IMR-90 (cell line): ENCODE data around the gene MFSD6. TPM values are rescaled to one million over a fixed set of nuclear protein-coding genes. Genes with fewer than 3 reads are reported as not detected.

Experiments
- ATAC-seq: fragments of 200-7000 bp; cut with Tn5 transposase; 2 replicates; pipeline ENCODE4 v1.9.1; 2020; ENCODE audit warnings: low read depth, mild to moderate bottlenecking, moderate library complexity
- BruUV-seq: library from RNA; stranded (reverse); fragments of 400-500 nt; replicated peaks from 2 replicates; lab custom pipeline; 2021; lab: Mats Ljungman, UMichigan
- CTCF ChIA-PET: fragments of 300-600 bp; formaldehyde crosslinking; extraction: SDS; loops from one replicate; lab custom pipeline; 2021; ENCODE audit warnings: antibody characterized with exemption; lab: Yijun Ruan, JAX
- POLR2A ChIA-PET: fragments of 300-600 bp; sonication (Branson Sonifier 250); formaldehyde crosslinking; loops from one replicate; lab custom pipeline; 2022; ENCODE audit warnings: antibody characterized with exemption; ENCODE audit not compliant: unreplicated experiment; lab: Charles Lee
- DNase-seq: peaks from one replicate; pipeline ENCODE4 v3.0.0; 2013
- H2AFZ ChIP-seq: replicated peaks from 2 replicates; pipeline ENCODE3; 2013; ENCODE audit warnings: low read length, mild to moderate bottlenecking; ENCODE audit not compliant: poor library complexity
- H2AK5ac ChIP-seq: 2 replicates; pipeline ENCODE4 v1.6.1; 2013; ENCODE audit warnings: low read depth, low read length, inconsistent platforms
- H2AK9ac ChIP-seq: replicated peaks from 2 replicates; pipeline ENCODE3; 2013; ENCODE audit warnings: mild to moderate bottlenecking, low read depth, low read length, moderate library complexity; ENCODE audit not compliant: poor library complexity
- H2BK120ac ChIP-seq: 2 replicates; pipeline ENCODE4 v1.6.1; 2013; ENCODE audit warnings: low read depth, low read length, inconsistent platforms
- H2BK15ac ChIP-seq: 3 replicates; pipeline ENCODE4 v1.6.1; 2013; ENCODE audit warnings: low read depth, low read length, inconsistent platforms
- H2BK20ac ChIP-seq: 2 replicates; pipeline ENCODE4 v1.6.1; 2013; ENCODE audit warnings: low read depth, mild to moderate bottlenecking, inconsistent platforms, low read length, moderate library complexity
- H2BK5ac ChIP-seq: 2 replicates; pipeline ENCODE4 v1.6.1; 2013; ENCODE audit warnings: mild to moderate bottlenecking, low read depth, low read length, inconsistent platforms; ENCODE audit not compliant: poor library complexity, severe bottlenecking
- H3K14ac ChIP-seq: replicated peaks from 2 replicates; pipeline ENCODE4 v1.6.1; 2013; ENCODE audit warnings: low read depth, low read length, inconsistent platforms
- H3K18ac ChIP-seq: 2 replicates; pipeline ENCODE4 v1.6.1; 2013; ENCODE audit warnings: low read depth, low read length, control low read depth
- H3K23ac ChIP-seq: 2 replicates; pipeline ENCODE4 v1.6.1; 2013; ENCODE audit warnings: low read depth, low read length, inconsistent platforms
- H3K27ac ChIP-seq: 2 replicates; pipeline ENCODE4 v1.5.1; 2013; ENCODE audit warnings: mild to moderate bottlenecking, control low read depth, low read length; ENCODE audit not compliant: insufficient read depth
- H3K27me3 ChIP-seq: 2 replicates; pipeline ENCODE4 v1.6.1; 2013; ENCODE audit warnings: low read length; ENCODE audit not compliant: control insufficient read depth, insufficient read depth
- H3K36me3 ChIP-seq: 2 replicates; pipeline ENCODE4 v1.6.1; 2013; ENCODE audit warnings: low read length, mixed read lengths; ENCODE audit not compliant: control insufficient read depth, insufficient read depth
- H3K4ac ChIP-seq: 2 replicates; pipeline ENCODE4 v1.6.1; 2013; ENCODE audit warnings: low read depth, low read length, inconsistent platforms
- H3K4me1 ChIP-seq: 2 replicates; pipeline ENCODE4 v1.6.1; 2013; ENCODE audit warnings: low read length, mixed read lengths; ENCODE audit not compliant: control insufficient read depth, insufficient read depth
- H3K4me2 ChIP-seq: 2 replicates; pipeline ENCODE4 v1.6.1; 2013; ENCODE audit warnings: low read depth, mild to moderate bottlenecking, control low read depth, low read length, moderate library complexity
- H3K4me3 ChIP-seq: 2 replicates; pipeline ENCODE4 v1.5.1; 2013; ENCODE audit warnings: low read depth, mild to moderate bottlenecking, control low read depth, low read length, moderate library complexity; ENCODE audit not compliant: insufficient read depth
- H3K56ac ChIP-seq: 2 replicates; pipeline ENCODE4 v1.6.1; 2013; ENCODE audit warnings: low read length, inconsistent platforms; ENCODE audit not compliant: insufficient read depth; ENCODE audit errors: extremely low read depth
- H3K79me1 ChIP-seq, 2 experiments: 2 replicates each; pipeline ENCODE4 v1.6.1; 2013; ENCODE audit warnings: low read length in 2 of 2, inconsistent platforms in 1 of 2, low read depth in 1 of 2
- H3K9ac ChIP-seq: 2 replicates; pipeline ENCODE4 v1.6.1; 2013; ENCODE audit warnings: low read depth, low read length, control low read depth
- H3K9me1 ChIP-seq: 2 replicates; pipeline ENCODE4 v1.6.1; 2013; ENCODE audit warnings: low read length, inconsistent platforms; ENCODE audit not compliant: insufficient read depth
- H3K9me3 ChIP-seq: 2 replicates; pipeline ENCODE4 v1.6.1; 2013; ENCODE audit warnings: low read length; ENCODE audit not compliant: control insufficient read depth, insufficient read depth
- H4K20me1 ChIP-seq: 2 replicates; pipeline ENCODE4 v1.6.1; 2013; ENCODE audit warnings: low read length, inconsistent platforms; ENCODE audit not compliant: insufficient read depth
- H4K5ac ChIP-seq: 2 replicates; pipeline ENCODE4 v1.6.1; 2013; ENCODE audit warnings: mild to moderate bottlenecking, low read depth, low read length, control low read depth
- H4K8ac ChIP-seq, 2 experiments: 2 replicates each; pipeline ENCODE4 v1.6.1; 2013; ENCODE audit warnings: low read depth in 2 of 2, low read length in 2 of 2, control low read depth in 1 of 2, inconsistent platforms in 1 of 2
- H4K91ac ChIP-seq: 2 replicates; pipeline ENCODE4 v1.6.1; 2013; ENCODE audit warnings: low read depth, low read length, inconsistent platforms; ENCODE audit not compliant: insufficient read depth
- MAZ ChIP-seq: IDR thresholded peaks from 2 replicates; pipeline ENCODE4 v1.6.1; 2012; ENCODE audit warnings: low read depth, mild to moderate bottlenecking, low read length, improper control_type of control experiment, moderate library complexity, borderline replicate concordance
- MXI1 ChIP-seq: IDR thresholded peaks from 2 replicates; pipeline ENCODE4 v1.6.1; 2012; ENCODE audit warnings: low read depth, mild to moderate bottlenecking, low read length, moderate library complexity, borderline replicate concordance
- RCOR1 ChIP-seq: IDR thresholded peaks from 2 replicates; pipeline ENCODE4 v1.6.1; 2012; ENCODE audit warnings: mild to moderate bottlenecking, low read length, improper control_type of control experiment; ENCODE audit not compliant: insufficient replicate concordance
- WGBS, 2 experiments: methylation state at CpG; one replicate each; pipeline versions ENCODE4 v1.1.5 to v1.1.7; 2013; ENCODE audit warnings: missing lambda C conversion rate in 2 of 2; ENCODE audit not compliant: insufficient read length in 1 of 2; ENCODE audit errors: extremely low coverage in 2 of 2; 5-methylcytosine and 5-hydroxymethylcytosine counted together
- dilution Hi-C: fragments of 300-500 bp; cut with HindIII; formaldehyde crosslinking; loops from one replicate; pipeline ENCODE4 v1.14.3; 2018; ENCODE audit warnings: low sequenced_read_pairs; ENCODE audit not compliant: unreplicated experiment
- in situ Hi-C: fragments of 300-500 bp; cut with MboI; formaldehyde crosslinking; loops from 3 replicates; pipeline ENCODE4 v1.14.3; 2019; ENCODE audit warnings: low sequenced_read_pairs, inconsistent platforms, mixed read lengths
- intact Hi-C: fragments of 100-400 bp; cut with micrococcal nuclease; formaldehyde crosslinking; loops from 2 replicates; pipeline ENCODE4 v1.10.0; 2022
- polyA plus RNA-seq, 3 experiments: library from polyadenylated mRNA; depleted of rRNA; stranded (reverse); fragments of >200 nt; gene quantifications; 2 replicates each; pipeline ENCODE4 v1.2.3, GENCODE V29; 2012; ENCODE audit warnings: low replicate concordance in 1 of 3
- total RNA-seq: library from RNA; depleted of rRNA; stranded (reverse); fragments of >200 nt; gene quantifications from 2 replicates; pipeline ENCODE4 v1.2.3, GENCODE V29; 2012

The MFSD6 gene
- total and polyA plus RNA-seq, 2 of the 4 experiments (the other 2 are of a cell fraction) = 4.2 to 7.7 TPM

- H3K4me3 ChIP-seq = no peak overlapping the region
- CTCF ChIA-PET = no interaction called here
- no peak overlapping the region for H2BK20ac ChIP-seq
- intact Hi-C loops = no loop called here
- H3K9me3 ChIP-seq = 0 out of 2 replicates have a peak, but pooled peaks cover 1% of the 10 kb centered on the region
- no peak overlapping the region for H3K4ac ChIP-seq
- no peak overlapping the region for H3K56ac ChIP-seq
- POLR2A ChIA-PET = no interaction called here
- no peak overlapping the region for H4K8ac ChIP-seq
- no peak overlapping the region for H3K4me2 ChIP-seq
- no peak overlapping the region for H3K23ac ChIP-seq
- in situ Hi-C loops = no loop called here
- H2AFZ ChIP-seq = no peak overlapping the region
- H3K36me3 ChIP-seq = peaks cover 3% of the 10 kb centered on the region; the same call in 1 of the 2 replicates
- no TSS peak for BruUV-seq
- H3K27me3 ChIP-seq = no peaks in the 10 kb centered on the region
- H3K14ac ChIP-seq = no peak overlapping the region
- no peaks in the 10 kb centered on the region for H3K4me1 ChIP-seq
- H4K91ac ChIP-seq = no peak overlapping the region
- ATAC-seq (no peak), DNase-seq (no peak)
- no peak for TF ChIP-seq MXI1
- no peak for TF ChIP-seq RCOR1
- no peak for TF ChIP-seq MAZ
- WGBS, 2 experiments = no CpG with 5 or more reads among the region's 6 CpGs
- H4K20me1 ChIP-seq = no peaks in the 10 kb centered on the region
- H3K79me1 ChIP-seq = no peaks in the 10 kb centered on the region
- H4K5ac ChIP-seq = no peak overlapping the region
- H3K9ac ChIP-seq = no peak overlapping the region
- H2AK5ac ChIP-seq = no peak overlapping the region
- no peak overlapping the region for H2BK120ac ChIP-seq
- H3K27ac ChIP-seq = no peak overlapping the region
- H3K18ac ChIP-seq = no peak overlapping the region
- dilution Hi-C loops = no loop called here
- H2AK9ac ChIP-seq = no peak overlapping the region
- H2BK15ac ChIP-seq = no peak overlapping the region
- H3K9me1 ChIP-seq = no peaks in the 10 kb centered on the region
- H2BK5ac ChIP-seq = no peak overlapping the region
Observed at GRCh38 chr2:190488516-190489233, 80.5 kb downstream of the MFSD6 start.
